Measurements from ENCODE around the gene TRAFD1. TPM values are rescaled to one million over a fixed set of nuclear protein-coding genes. Genes with fewer than 3 reads are reported as not detected.

Gene TRAFD1
- total and polyA plus RNA-seq, 2 of the 8 experiments (the other 6 are each of a cell fraction or from before 2014, with no cell fraction given): 18.1 to 33.1 TPM

DNA sequence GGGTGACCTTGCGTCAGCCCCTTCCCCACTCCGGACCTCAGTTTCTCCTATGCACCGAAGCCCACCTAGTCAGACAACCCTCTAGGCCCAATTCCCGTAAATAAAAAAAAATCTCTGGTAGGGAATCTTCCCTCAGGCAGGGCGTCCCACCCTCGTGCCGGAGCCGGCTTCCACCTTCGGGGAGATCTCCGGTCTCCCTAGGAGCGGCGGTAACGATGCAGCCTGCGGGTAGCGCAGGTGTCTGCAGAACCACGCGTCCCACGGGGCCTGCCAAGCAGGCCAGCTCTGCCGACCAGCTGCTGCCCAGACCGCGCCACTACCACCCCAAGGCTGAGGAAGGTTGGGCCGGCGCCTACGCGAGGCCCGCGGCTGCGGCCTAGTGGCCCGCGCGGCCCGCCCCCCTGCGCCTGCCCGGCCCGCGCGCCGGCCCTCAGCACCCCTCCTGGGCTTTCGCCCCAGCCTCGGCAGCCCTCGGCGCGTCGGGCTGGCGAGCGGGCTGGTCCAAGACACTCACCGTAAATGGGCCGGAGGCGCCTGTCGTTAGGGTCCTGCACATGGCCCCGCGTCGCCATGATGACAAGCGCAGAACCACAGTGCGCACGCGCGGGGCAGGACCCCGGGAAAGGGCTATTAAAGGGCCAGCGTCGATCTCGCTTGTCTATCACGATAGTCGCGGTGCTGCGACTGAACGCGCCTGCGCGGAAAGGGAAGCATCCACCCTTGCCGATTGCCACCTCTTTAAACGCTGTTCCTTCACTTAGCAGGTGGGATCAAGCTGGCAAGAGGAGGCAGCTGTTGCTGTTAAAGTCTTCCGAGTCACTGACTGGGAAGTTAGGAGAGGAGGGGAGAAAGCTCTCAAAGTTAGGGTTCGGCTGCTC lies 16.9 kb upstream of the TRAFD1 start, which contains the start of gene NAA25 (continued):
- TF ChIP-seq, protein P1, sequence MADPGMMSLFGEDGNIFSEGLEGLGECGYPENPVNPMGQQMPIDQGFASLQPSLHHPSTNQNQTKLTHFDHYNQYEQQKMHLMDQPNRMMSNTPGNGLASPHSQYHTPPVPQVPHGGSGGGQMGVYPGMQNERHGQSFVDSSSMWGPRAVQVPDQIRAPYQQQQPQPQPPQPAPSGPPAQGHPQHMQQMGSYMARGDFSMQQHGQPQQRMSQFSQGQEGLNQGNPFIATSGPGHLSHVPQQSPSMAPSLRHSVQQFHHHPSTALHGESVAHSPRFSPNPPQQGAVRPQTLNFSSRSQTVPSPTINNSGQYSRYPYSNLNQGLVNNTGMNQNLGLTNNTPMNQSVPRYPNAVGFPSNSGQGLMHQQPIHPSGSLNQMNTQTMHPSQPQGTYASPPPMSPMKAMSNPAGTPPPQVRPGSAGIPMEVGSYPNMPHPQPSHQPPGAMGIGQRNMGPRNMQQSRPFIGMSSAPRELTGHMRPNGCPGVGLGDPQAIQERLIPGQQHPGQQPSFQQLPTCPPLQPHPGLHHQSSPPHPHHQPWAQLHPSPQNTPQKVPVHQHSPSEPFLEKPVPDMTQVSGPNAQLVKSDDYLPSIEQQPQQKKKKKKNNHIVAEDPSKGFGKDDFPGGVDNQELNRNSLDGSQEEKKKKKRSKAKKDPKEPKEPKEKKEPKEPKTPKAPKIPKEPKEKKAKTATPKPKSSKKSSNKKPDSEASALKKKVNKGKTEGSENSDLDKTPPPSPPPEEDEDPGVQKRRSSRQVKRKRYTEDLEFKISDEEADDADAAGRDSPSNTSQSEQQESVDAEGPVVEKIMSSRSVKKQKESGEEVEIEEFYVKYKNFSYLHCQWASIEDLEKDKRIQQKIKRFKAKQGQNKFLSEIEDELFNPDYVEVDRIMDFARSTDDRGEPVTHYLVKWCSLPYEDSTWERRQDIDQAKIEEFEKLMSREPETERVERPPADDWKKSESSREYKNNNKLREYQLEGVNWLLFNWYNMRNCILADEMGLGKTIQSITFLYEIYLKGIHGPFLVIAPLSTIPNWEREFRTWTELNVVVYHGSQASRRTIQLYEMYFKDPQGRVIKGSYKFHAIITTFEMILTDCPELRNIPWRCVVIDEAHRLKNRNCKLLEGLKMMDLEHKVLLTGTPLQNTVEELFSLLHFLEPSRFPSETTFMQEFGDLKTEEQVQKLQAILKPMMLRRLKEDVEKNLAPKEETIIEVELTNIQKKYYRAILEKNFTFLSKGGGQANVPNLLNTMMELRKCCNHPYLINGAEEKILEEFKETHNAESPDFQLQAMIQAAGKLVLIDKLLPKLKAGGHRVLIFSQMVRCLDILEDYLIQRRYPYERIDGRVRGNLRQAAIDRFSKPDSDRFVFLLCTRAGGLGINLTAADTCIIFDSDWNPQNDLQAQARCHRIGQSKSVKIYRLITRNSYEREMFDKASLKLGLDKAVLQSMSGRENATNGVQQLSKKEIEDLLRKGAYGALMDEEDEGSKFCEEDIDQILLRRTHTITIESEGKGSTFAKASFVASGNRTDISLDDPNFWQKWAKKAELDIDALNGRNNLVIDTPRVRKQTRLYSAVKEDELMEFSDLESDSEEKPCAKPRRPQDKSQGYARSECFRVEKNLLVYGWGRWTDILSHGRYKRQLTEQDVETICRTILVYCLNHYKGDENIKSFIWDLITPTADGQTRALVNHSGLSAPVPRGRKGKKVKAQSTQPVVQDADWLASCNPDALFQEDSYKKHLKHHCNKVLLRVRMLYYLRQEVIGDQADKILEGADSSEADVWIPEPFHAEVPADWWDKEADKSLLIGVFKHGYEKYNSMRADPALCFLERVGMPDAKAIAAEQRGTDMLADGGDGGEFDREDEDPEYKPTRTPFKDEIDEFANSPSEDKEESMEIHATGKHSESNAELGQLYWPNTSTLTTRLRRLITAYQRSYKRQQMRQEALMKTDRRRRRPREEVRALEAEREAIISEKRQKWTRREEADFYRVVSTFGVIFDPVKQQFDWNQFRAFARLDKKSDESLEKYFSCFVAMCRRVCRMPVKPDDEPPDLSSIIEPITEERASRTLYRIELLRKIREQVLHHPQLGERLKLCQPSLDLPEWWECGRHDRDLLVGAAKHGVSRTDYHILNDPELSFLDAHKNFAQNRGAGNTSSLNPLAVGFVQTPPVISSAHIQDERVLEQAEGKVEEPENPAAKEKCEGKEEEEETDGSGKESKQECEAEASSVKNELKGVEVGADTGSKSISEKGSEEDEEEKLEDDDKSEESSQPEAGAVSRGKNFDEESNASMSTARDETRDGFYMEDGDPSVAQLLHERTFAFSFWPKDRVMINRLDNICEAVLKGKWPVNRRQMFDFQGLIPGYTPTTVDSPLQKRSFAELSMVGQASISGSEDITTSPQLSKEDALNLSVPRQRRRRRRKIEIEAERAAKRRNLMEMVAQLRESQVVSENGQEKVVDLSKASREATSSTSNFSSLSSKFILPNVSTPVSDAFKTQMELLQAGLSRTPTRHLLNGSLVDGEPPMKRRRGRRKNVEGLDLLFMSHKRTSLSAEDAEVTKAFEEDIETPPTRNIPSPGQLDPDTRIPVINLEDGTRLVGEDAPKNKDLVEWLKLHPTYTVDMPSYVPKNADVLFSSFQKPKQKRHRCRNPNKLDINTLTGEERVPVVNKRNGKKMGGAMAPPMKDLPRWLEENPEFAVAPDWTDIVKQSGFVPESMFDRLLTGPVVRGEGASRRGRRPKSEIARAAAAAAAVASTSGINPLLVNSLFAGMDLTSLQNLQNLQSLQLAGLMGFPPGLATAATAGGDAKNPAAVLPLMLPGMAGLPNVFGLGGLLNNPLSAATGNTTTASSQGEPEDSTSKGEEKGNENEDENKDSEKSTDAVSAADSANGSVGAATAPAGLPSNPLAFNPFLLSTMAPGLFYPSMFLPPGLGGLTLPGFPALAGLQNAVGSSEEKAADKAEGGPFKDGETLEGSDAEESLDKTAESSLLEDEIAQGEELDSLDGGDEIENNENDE (IDR thresholded peaks at IDR 0.05; ENCODE audit: insufficient replicate concordance, low read length): no peak
- TF ChIP-seq, protein P2, sequence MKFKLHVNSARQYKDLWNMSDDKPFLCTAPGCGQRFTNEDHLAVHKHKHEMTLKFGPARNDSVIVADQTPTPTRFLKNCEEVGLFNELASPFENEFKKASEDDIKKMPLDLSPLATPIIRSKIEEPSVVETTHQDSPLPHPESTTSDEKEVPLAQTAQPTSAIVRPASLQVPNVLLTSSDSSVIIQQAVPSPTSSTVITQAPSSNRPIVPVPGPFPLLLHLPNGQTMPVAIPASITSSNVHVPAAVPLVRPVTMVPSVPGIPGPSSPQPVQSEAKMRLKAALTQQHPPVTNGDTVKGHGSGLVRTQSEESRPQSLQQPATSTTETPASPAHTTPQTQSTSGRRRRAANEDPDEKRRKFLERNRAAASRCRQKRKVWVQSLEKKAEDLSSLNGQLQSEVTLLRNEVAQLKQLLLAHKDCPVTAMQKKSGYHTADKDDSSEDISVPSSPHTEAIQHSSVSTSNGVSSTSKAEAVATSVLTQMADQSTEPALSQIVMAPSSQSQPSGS (IDR thresholded peaks at IDR 0.05; ENCODE audit: low read length): no peak
- no peak for TF ChIP-seq CBX5 (IDR thresholded peaks at IDR 0.05; ENCODE audit: low read depth, low read length)
- TF ChIP-seq, protein P3, sequence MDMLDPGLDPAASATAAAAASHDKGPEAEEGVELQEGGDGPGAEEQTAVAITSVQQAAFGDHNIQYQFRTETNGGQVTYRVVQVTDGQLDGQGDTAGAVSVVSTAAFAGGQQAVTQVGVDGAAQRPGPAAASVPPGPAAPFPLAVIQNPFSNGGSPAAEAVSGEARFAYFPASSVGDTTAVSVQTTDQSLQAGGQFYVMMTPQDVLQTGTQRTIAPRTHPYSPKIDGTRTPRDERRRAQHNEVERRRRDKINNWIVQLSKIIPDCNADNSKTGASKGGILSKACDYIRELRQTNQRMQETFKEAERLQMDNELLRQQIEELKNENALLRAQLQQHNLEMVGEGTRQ (IDR thresholded peaks at IDR 0.05; ENCODE audit: low read length): no peak
- TF ChIP-seq RBBP5 (IDR thresholded peaks at IDR 0.05; ENCODE audit: borderline replicate concordance, low read depth, low read length): no peak
- peak; percentile 80 for TF ChIP-seq CREB1 (IDR thresholded peaks at IDR 0.05)
- peak; percentile 59 for TF ChIP-seq TBP (IDR thresholded peaks at IDR 0.05; ENCODE audit: low read depth, low read length)

All from H1 (cell line).